ENCODE measurements around the gene PTPN4.

The PTPN4 gene

GRCh38 chr2:119765433-119766002 lies 5.8 kb downstream of the PTPN4 start:
- no peaks in the 10 kb centered on the region for H3K9me3 ChIP-seq (ENCODE audit: severe bottlenecking)
- H3K4me1 ChIP-seq (ENCODE audit: insufficient read depth, poor library complexity, severe bottlenecking): peaks cover 24% of the 10 kb centered on the region
- ATAC-seq (ENCODE audit: low read depth) (no peak), DNase-seq (ENCODE audit: low spot score) (no peak)
- TF ChIP-seq CTCF (IDR thresholded peaks at IDR 0.05; ENCODE audit: poor library complexity, severe bottlenecking): no peak
- H3K36me3 ChIP-seq (ENCODE audit: low read depth): no peaks in the 10 kb centered on the region
- H3K27me3 ChIP-seq (ENCODE audit: insufficient read depth, poor library complexity, severe bottlenecking): no peaks in the 10 kb centered on the region
- H3K27ac ChIP-seq (ENCODE audit: poor library complexity, severe bottlenecking): no peak overlapping the region
- H3K4me3 ChIP-seq (ENCODE audit: severe bottlenecking): no peak overlapping the region

GRCh38 chr2:119766944-119767343 lies 7.2 kb downstream of the PTPN4 start:
- Histone ChIP-seq H3K36me3 (ENCODE audit: low read depth) (no peaks in the 10 kb centered on the region), H3K4me3 (ENCODE audit: severe bottlenecking) (no peak overlapping the region), H3K27ac (ENCODE audit: poor library complexity, severe bottlenecking) (no peak overlapping the region), H3K9me3 (ENCODE audit: severe bottlenecking) (no peaks in the 10 kb centered on the region), H3K4me1 (ENCODE audit: insufficient read depth, poor library complexity, severe bottlenecking) (peaks cover 28% of the 10 kb centered on the region), H3K27me3 (ENCODE audit: insufficient read depth, poor library complexity, severe bottlenecking) (no peaks in the 10 kb centered on the region)
- TF ChIP-seq CTCF (IDR thresholded peaks at IDR 0.05; ENCODE audit: poor library complexity, severe bottlenecking): no peak
- no peak for ATAC-seq (ENCODE audit: low read depth)
- no peak for DNase-seq (ENCODE audit: low spot score)

GRCh38 chr2:119768742-119769141 lies 9.0 kb downstream of the PTPN4 start:
- H3K9me3 ChIP-seq (ENCODE audit: severe bottlenecking): no peaks in the 10 kb centered on the region
- no peak overlapping the region for H3K27ac ChIP-seq (ENCODE audit: poor library complexity, severe bottlenecking)
- H3K27me3 ChIP-seq (ENCODE audit: insufficient read depth, poor library complexity, severe bottlenecking): no peaks in the 10 kb centered on the region
- no peak overlapping the region for H3K4me3 ChIP-seq (ENCODE audit: severe bottlenecking)
- no peak for TF ChIP-seq CTCF (IDR thresholded peaks at IDR 0.05; ENCODE audit: poor library complexity, severe bottlenecking)
- DNase-seq (ENCODE audit: low spot score): no peak
- H3K36me3 ChIP-seq (ENCODE audit: low read depth): no peaks in the 10 kb centered on the region
- peaks cover 19% of the 10 kb centered on the region for H3K4me1 ChIP-seq (ENCODE audit: insufficient read depth, poor library complexity, severe bottlenecking)
- ATAC-seq (ENCODE audit: low read depth): no peak

DNA sequence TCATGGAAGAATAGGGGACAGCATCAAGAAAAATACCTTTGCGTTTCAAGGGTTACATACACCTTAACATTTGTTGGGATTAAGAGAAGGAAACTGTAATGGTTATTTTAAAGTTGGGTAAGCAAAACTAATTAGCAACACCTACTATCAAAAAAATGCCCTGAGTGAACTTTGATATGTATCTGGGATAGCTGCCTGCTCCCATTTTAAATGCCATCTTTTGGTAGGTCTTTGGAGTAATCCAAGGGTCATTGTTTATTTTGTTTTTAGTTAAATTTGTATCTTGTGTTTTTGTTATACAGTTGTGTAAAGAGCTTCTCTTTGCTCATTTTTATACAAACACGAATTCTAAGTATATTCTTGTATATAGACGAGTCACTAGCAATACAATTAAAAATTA lies 9.9 kb downstream of the PTPN4 start:
- no peak for ATAC-seq (ENCODE audit: low read depth)
- Histone ChIP-seq H3K4me1 (ENCODE audit: insufficient read depth, poor library complexity, severe bottlenecking) (peaks cover 14% of the 10 kb centered on the region), H3K27ac (ENCODE audit: poor library complexity, severe bottlenecking) (no peak overlapping the region), H3K27me3 (ENCODE audit: insufficient read depth, poor library complexity, severe bottlenecking) (no peaks in the 10 kb centered on the region), H3K4me3 (ENCODE audit: severe bottlenecking) (no peak overlapping the region), H3K9me3 (ENCODE audit: severe bottlenecking) (no peaks in the 10 kb centered on the region), H3K36me3 (ENCODE audit: low read depth) (no peaks in the 10 kb centered on the region)
- no peak for TF ChIP-seq CTCF (IDR thresholded peaks at IDR 0.05; ENCODE audit: poor library complexity, severe bottlenecking)
- DNase-seq (ENCODE audit: low spot score): no peak

GRCh38 chr2:119771331-119771730 lies 11.6 kb downstream of the PTPN4 start:
- ATAC-seq (ENCODE audit: low read depth): no peak
- no peak overlapping the region for H3K27ac ChIP-seq (ENCODE audit: poor library complexity, severe bottlenecking)
- no peak overlapping the region for H3K4me3 ChIP-seq (ENCODE audit: severe bottlenecking)
- TF ChIP-seq CTCF (IDR thresholded peaks at IDR 0.05; ENCODE audit: poor library complexity, severe bottlenecking): no peak
- no peaks in the 10 kb centered on the region for H3K27me3 ChIP-seq (ENCODE audit: insufficient read depth, poor library complexity, severe bottlenecking)
- no peaks in the 10 kb centered on the region for H3K36me3 ChIP-seq (ENCODE audit: low read depth)
- H3K9me3 ChIP-seq (ENCODE audit: severe bottlenecking): no peaks in the 10 kb centered on the region
- no peak for DNase-seq (ENCODE audit: low spot score)
- peaks cover 7% of the 10 kb centered on the region for H3K4me1 ChIP-seq (ENCODE audit: insufficient read depth, poor library complexity, severe bottlenecking)

All from RWPE2 (cell line).